ENCODE measurements around the gene ZFC3H1. TPM values are rescaled to one million over a fixed set of nuclear protein-coding genes. Genes with fewer than 3 reads are reported as not detected.
A peak's percentile ranks its signal among the peaks of the same experiment; 100 is the strongest.

The ZFC3H1 gene
- total and polyA plus RNA-seq, 9 of the 15 experiments (the other 6 are each of a cell fraction or from before 2014, with no cell fraction given): 14.8 to 80.5 (median 22.1) TPM

DNA sequence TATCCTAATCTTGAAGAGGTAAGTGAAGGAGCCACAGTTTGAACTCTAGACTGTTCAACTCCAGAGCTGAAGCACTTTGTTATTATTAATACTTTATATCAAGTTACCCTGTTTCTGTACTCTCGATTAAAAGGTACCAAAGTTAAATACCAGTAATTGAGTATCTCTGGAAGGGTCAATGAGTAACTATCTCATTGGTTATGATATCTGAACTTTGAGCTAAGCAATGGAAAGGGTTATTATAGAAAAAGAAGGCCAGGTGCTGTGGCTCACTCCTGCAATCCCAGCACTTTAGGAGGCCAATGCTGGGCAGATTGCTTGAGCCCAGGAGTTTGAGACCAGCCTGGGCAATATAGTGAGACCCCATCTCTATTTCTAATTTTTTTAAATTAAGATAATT lies 32.1 kb upstream of the ZFC3H1 start:
- POLR2A ChIA-PET: interaction anchor here (1.8 to 2.7 kb wide), 3 partner anchors 10 to 12 kb away, joined by 3 to 10 read pairs (median 6); partner anchors contain the start of gene TMEM19
- BruUV-seq (replicated peaks): no TSS peak
- CTCF ChIA-PET (ENCODE audit: low intra/inter-chr PET ratio): no interaction called here
- no peak overlapping the region for H2AFZ ChIP-seq (ENCODE audit: low read depth, low read length)
- DNase-seq (ENCODE audit: extremely low read depth in 1 of 4, low spot score in 3 of 4): no peak
- H3K4me2 ChIP-seq (ENCODE audit: insufficient read depth, low read length): no peak overlapping the region
- intact Hi-C loops (cut with micrococcal nuclease) (no loop called here), in situ Hi-C loops (cut with MboI) (no loop called here)
- H3K4me1 ChIP-seq (replicated peaks in 1 of 2; ENCODE audit: control insufficient read depth in 2 of 2, insufficient read depth in 2 of 2, low read length in 2 of 2): no peaks in the 10 kb centered on the region
- H3K9me3 ChIP-seq (replicated peaks; ENCODE audit: control insufficient read depth, insufficient read depth, low read depth, low read length): no peaks in the 10 kb centered on the region
- H3K79me2 ChIP-seq (ENCODE audit: control insufficient read depth, insufficient read depth, low read length): no peaks in the 10 kb centered on the region
- FAIRE-seq: no peak
- no peak for TF ChIP-seq KLF16 (IDR thresholded peaks at IDR 0.05)
- peaks cover 16% of the 10 kb centered on the region; the same call in 2 of the 3 replicates for H3K36me3 ChIP-seq (ENCODE audit: control insufficient read depth, insufficient read depth, low read length)
- no peak overlapping the region for H3K9ac ChIP-seq (ENCODE audit: insufficient read depth in 1 of 2, low read depth in 2 of 2, low read length in 2 of 2)
- no peaks in the 10 kb centered on the region for H3K27me3 ChIP-seq (ENCODE audit: control insufficient read depth in 2 of 2, insufficient read depth in 2 of 2, low read length in 2 of 2)
- 75% methylated on average over 1 of the region's 1 CpG for WGBS (ENCODE audit: insufficient coverage, low coverage, missing lambda C conversion rate)
- H3K9me1 ChIP-seq (ENCODE audit: control insufficient read depth, insufficient read depth, low read length): no peaks in the 10 kb centered on the region
- no peak for ATAC-seq
- no peak overlapping the region for H3K27ac ChIP-seq (ENCODE audit: extremely low read depth, low read depth, low read length)
- no peak overlapping the region for H3K4me3 ChIP-seq
- H4K20me1 ChIP-seq (replicated peaks; ENCODE audit: control insufficient read depth, insufficient read depth, low read length): no peaks in the 10 kb centered on the region

DNA sequence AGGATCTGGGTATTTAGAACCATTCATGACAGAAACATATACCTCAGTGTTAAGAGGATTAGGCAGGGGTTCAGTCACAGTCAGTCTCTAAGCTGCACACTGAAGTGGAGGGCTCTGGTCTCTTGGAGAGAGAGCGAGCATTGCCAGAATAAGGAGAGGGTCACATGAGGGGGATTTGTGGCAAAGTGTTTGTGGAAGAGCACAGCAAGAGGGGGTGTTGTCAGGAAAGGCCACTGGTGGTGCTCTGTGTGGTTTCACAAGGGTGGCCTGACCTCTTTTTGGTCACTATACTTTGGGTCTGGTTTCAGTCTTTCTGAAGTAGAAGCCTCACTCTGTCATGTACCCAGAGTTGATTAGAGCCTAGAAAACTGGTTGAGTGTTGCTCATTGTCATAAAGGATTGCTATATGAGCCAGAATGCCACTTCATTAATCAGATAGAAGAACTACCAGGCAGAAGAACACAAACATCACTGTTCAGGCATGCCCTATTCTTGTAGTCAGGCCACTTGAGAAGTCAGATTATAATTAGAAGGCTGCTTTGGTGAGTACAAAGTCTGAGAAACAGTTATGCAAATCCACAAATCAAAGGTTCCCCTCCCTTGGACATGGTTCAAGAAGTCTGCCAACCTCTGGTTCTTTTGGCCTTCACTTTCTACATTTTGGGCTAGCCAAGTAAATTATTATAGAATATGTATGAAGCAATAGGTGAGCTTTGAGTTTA lies 30.6 kb upstream of the ZFC3H1 start:
- in situ Hi-C loops (cut with MboI): no loop called here
- H3K4me2 ChIP-seq (ENCODE audit: insufficient read depth, low read length): no peak overlapping the region
- CTCF ChIA-PET (ENCODE audit: low intra/inter-chr PET ratio): no interaction called here
- H4K20me1 ChIP-seq (replicated peaks; ENCODE audit: control insufficient read depth, insufficient read depth, low read length): no peaks in the 10 kb centered on the region
- no peak overlapping the region for H3K4me3 ChIP-seq
- 67% methylated on average over 1 of the region's 1 CpG for WGBS (ENCODE audit: insufficient coverage, low coverage, missing lambda C conversion rate)
- ATAC-seq (peak; percentile 49), DNase-seq (ENCODE audit: extremely low read depth in 1 of 4, low spot score in 3 of 4) (no peak), FAIRE-seq (no peak)
- H3K27me3 ChIP-seq (ENCODE audit: control insufficient read depth in 2 of 2, insufficient read depth in 2 of 2, low read length in 2 of 2): no peaks in the 10 kb centered on the region
- POLR2A ChIA-PET: interaction anchor here (2.0 to 2.7 kb wide), 2 partner anchors 8 to 13 kb away, joined by 6 to 10 read pairs; partner anchors contain the start of gene TMEM19
- H3K79me2 ChIP-seq (ENCODE audit: control insufficient read depth, insufficient read depth, low read length): no peaks in the 10 kb centered on the region
- peaks cover 18% of the 10 kb centered on the region; the same call in 2 of the 3 replicates for H3K36me3 ChIP-seq (ENCODE audit: control insufficient read depth, insufficient read depth, low read length)
- no peaks in the 10 kb centered on the region for H3K9me3 ChIP-seq (replicated peaks; ENCODE audit: control insufficient read depth, insufficient read depth, low read depth, low read length)
- no peak overlapping the region for H3K9ac ChIP-seq (ENCODE audit: insufficient read depth in 1 of 2, low read depth in 2 of 2, low read length in 2 of 2)
- H2AFZ ChIP-seq (ENCODE audit: low read depth, low read length): no peak overlapping the region
- no TSS peak for BruUV-seq (replicated peaks)
- no peaks in the 10 kb centered on the region for H3K9me1 ChIP-seq (ENCODE audit: control insufficient read depth, insufficient read depth, low read length)
- no peak overlapping the region for H3K27ac ChIP-seq (ENCODE audit: extremely low read depth, low read depth, low read length)
- intact Hi-C loops (cut with micrococcal nuclease): no loop called here
- peaks cover 0 to 1% of the 10 kb centered on the region in 2 experiments; a peak in 1 of 5 replicates for H3K4me1 ChIP-seq (replicated peaks in 1 of 2; ENCODE audit: control insufficient read depth in 2 of 2, insufficient read depth in 2 of 2, low read length in 2 of 2)
- no peak for TF ChIP-seq CGGBP1 (CRISPR knock-in tag; IDR thresholded peaks at IDR 0.05)
- no peak for TF ChIP-seq ZNF3 (CRISPR knock-in tag; IDR thresholded peaks at IDR 0.05)
- TF ChIP-seq NFIC (IDR thresholded peaks at IDR 0.05): no peak
- TF ChIP-seq ZNF644 (tag; IDR thresholded peaks at IDR 0.05; ENCODE audit: low read depth): no peak
- TF ChIP-seq FOXK2 (conservative IDR thresholded peaks at IDR 0.05 in 1 of 2, IDR thresholded peaks at IDR 0.05 in 1 of 2; ENCODE audit: low read depth in 2 of 2): no peak
- no peak for TF ChIP-seq KLF6 (CRISPR knock-in tag; IDR thresholded peaks at IDR 0.05; ENCODE audit: borderline replicate concordance)
- no peak for TF ChIP-seq PBX2 (CRISPR knock-in tag; IDR thresholded peaks at IDR 0.05; ENCODE audit: low read depth)
- TF ChIP-seq PBX2 (tag; conservative IDR thresholded peaks at IDR 0.05; ENCODE audit: low read depth): no peak
- TF ChIP-seq TAL1 (IDR thresholded peaks at IDR 0.05): no peak
- no peak for TF ChIP-seq FOXA1 (IDR thresholded peaks at IDR 0.05; ENCODE audit: borderline replicate concordance)
- no peak for TF ChIP-seq ESRRB (CRISPR knock-in tag; IDR thresholded peaks at IDR 0.05; ENCODE audit: borderline replicate concordance)
- TF ChIP-seq LCOR (CRISPR knock-in tag; IDR thresholded peaks at IDR 0.05): no peak
- no peak for TF ChIP-seq ZC3H11A (IDR thresholded peaks at IDR 0.05; ENCODE audit: low read depth, low read length)

Measured in K562 (cell line).